ENCODE results near the gene ARHGAP5. TPM values are rescaled to one million over a fixed set of nuclear protein-coding genes. Genes with fewer than 3 reads are reported as not detected.

Gene ARHGAP5
- total and polyA plus RNA-seq, 9 of the 15 experiments (the other 6 are each of a cell fraction or from before 2014, with no cell fraction given) = 3.1 to 21.8 (median 12.1) TPM

- TF ChIP-seq E4F1 (CRISPR knock-in tag; IDR thresholded peaks at IDR 0.05; ENCODE audit: borderline replicate concordance) = no peak
Measured at GRCh38 chr14:32128703-32129102, 51.6 kb downstream of the ARHGAP5 start (continued).

- TF ChIP-seq, protein P1, sequence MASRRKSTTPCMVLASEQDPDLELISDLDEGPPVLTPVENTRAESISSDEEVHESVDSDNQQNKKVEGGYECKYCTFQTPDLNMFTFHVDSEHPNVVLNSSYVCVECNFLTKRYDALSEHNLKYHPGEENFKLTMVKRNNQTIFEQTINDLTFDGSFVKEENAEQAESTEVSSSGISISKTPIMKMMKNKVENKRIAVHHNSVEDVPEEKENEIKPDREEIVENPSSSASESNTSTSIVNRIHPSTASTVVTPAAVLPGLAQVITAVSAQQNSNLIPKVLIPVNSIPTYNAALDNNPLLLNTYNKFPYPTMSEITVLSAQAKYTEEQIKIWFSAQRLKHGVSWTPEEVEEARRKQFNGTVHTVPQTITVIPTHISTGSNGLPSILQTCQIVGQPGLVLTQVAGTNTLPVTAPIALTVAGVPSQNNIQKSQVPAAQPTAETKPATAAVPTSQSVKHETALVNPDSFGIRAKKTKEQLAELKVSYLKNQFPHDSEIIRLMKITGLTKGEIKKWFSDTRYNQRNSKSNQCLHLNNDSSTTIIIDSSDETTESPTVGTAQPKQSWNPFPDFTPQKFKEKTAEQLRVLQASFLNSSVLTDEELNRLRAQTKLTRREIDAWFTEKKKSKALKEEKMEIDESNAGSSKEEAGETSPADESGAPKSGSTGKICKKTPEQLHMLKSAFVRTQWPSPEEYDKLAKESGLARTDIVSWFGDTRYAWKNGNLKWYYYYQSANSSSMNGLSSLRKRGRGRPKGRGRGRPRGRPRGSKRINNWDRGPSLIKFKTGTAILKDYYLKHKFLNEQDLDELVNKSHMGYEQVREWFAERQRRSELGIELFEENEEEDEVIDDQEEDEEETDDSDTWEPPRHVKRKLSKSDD (conservative IDR thresholded peaks at IDR 0.05; ENCODE audit: low read length) = no peak
- TF ChIP-seq CCAR2 (IDR thresholded peaks at IDR 0.05; ENCODE audit: low read depth, low read length) = no peak
- TF ChIP-seq, protein P2, sequence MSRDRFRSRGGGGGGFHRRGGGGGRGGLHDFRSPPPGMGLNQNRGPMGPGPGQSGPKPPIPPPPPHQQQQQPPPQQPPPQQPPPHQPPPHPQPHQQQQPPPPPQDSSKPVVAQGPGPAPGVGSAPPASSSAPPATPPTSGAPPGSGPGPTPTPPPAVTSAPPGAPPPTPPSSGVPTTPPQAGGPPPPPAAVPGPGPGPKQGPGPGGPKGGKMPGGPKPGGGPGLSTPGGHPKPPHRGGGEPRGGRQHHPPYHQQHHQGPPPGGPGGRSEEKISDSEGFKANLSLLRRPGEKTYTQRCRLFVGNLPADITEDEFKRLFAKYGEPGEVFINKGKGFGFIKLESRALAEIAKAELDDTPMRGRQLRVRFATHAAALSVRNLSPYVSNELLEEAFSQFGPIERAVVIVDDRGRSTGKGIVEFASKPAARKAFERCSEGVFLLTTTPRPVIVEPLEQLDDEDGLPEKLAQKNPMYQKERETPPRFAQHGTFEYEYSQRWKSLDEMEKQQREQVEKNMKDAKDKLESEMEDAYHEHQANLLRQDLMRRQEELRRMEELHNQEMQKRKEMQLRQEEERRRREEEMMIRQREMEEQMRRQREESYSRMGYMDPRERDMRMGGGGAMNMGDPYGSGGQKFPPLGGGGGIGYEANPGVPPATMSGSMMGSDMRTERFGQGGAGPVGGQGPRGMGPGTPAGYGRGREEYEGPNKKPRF (IDR thresholded peaks at IDR 0.05; ENCODE audit: low read depth, low read length) = no peak
- TF ChIP-seq RBM22 (IDR thresholded peaks at IDR 0.05; ENCODE audit: low read depth, low read length, poor library complexity, severe bottlenecking) = no peak
- TF ChIP-seq ZNF12 (CRISPR knock-in tag; IDR thresholded peaks at IDR 0.05) = no peak
- TF ChIP-seq ZNF212 (CRISPR knock-in tag; IDR thresholded peaks at IDR 0.05) = no peak
- TF ChIP-seq ZNF232 (CRISPR knock-in tag; IDR thresholded peaks at IDR 0.05) = no peak
- TF ChIP-seq NFYB (IDR thresholded peaks at IDR 0.05; ENCODE audit: extremely low read depth, insufficient read length) = no peak
- TF ChIP-seq, protein P3, sequence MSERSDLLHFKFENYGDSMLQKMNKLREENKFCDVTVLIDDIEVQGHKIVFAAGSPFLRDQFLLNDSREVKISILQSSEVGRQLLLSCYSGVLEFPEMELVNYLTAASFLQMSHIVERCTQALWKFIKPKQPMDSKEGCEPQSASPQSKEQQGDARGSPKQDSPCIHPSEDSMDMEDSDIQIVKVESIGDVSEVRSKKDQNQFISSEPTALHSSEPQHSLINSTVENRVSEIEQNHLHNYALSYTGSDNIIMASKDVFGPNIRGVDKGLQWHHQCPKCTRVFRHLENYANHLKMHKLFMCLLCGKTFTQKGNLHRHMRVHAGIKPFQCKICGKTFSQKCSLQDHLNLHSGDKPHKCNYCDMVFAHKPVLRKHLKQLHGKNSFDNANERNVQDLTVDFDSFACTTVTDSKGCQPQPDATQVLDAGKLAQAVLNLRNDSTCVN (CRISPR knock-in tag; IDR thresholded peaks at IDR 0.05) = no peak
- no peak for TF ChIP-seq ZNF311 (CRISPR knock-in tag; IDR thresholded peaks at IDR 0.05)
- TF ChIP-seq CC2D1A (IDR thresholded peaks at IDR 0.05) = no peak
- H2AFZ ChIP-seq (ENCODE audit: low read depth, low read length) = no peak overlapping the region
- no peaks in the 10 kb centered on the region for H4K20me1 ChIP-seq (replicated peaks; ENCODE audit: control insufficient read depth, insufficient read depth, low read length)
- in situ Hi-C loops (cut with MboI) (no loop called here), intact Hi-C loops (cut with micrococcal nuclease) (no loop called here)
- CTCF ChIA-PET (ENCODE audit: low intra/inter-chr PET ratio) = no interaction called here
- H3K9me3 ChIP-seq (replicated peaks; ENCODE audit: control insufficient read depth, insufficient read depth, low read depth, low read length) = no peaks in the 10 kb centered on the region
- no peak overlapping the region for H3K27ac ChIP-seq (ENCODE audit: extremely low read depth, low read depth, low read length)
- WGBS (ENCODE audit: insufficient coverage, low coverage, missing lambda C conversion rate) = 92% methylated on average over 2 of the region's 2 CpGs
- no peak overlapping the region for H3K9ac ChIP-seq (ENCODE audit: insufficient read depth in 1 of 2, low read depth in 2 of 2, low read length in 2 of 2)
- FAIRE-seq = no peak
- no peak for DNase-seq (ENCODE audit: extremely low read depth in 1 of 4, low spot score in 3 of 4)
- H3K4me1 ChIP-seq (replicated peaks in 1 of 2; ENCODE audit: control insufficient read depth in 2 of 2, insufficient read depth in 2 of 2, low read length in 2 of 2) = no peaks in the 10 kb centered on the region
- H3K36me3 ChIP-seq (ENCODE audit: control insufficient read depth, insufficient read depth, low read length) = no peaks in the 10 kb centered on the region
- no peak for ATAC-seq
- H3K27me3 ChIP-seq (ENCODE audit: control insufficient read depth in 2 of 2, insufficient read depth in 2 of 2, low read length in 2 of 2) = no peaks in the 10 kb centered on the region
- no peak overlapping the region for H3K4me3 ChIP-seq
- no peak overlapping the region for H3K4me2 ChIP-seq (ENCODE audit: insufficient read depth, low read length)
- no TSS peak for BruUV-seq (replicated peaks)
- no peaks in the 10 kb centered on the region for H3K9me1 ChIP-seq (ENCODE audit: control insufficient read depth, insufficient read depth, low read length)
- H3K79me2 ChIP-seq (ENCODE audit: control insufficient read depth, insufficient read depth, low read length) = peaks cover 9% of the 10 kb centered on the region; the same call in 1 of the 3 replicates
- POLR2A ChIA-PET = no interaction called here
Measured at GRCh38 chr14:32129124-32129523, 52.0 kb downstream of the ARHGAP5 start.

Measured in K562 (cell line).